B cell (primary cell): ENCODE results near the gene GTPBP6. TPM values are rescaled to one million over a fixed set of nuclear protein-coding genes. Genes with fewer than 3 reads are reported as not detected.

Experiments used
- ATAC-seq: fragments of 200-7000 bp; cut with Tn5 transposase; one replicate; pipeline ENCODE4 v1.10.0; 2021; ENCODE audit warnings: low read depth, mild to moderate bottlenecking, moderate number of reproducible peaks, moderate library complexity
- CTCF ChIA-PET: fragments of 350-600 bp; sonication (Branson Sonifier 250); formaldehyde crosslinking; loops from one replicate; lab custom pipeline; 2021; ENCODE audit warnings: antibody characterized with exemption, inconsistent platforms; lab: Charles Lee
- POLR2A ChIA-PET: fragments of 350-600 bp; sonication (Branson Sonifier 250); formaldehyde crosslinking; loops from one replicate; lab custom pipeline; 2021; ENCODE audit warnings: antibody characterized with exemption; lab: Charles Lee
- DNase-seq: peaks from one replicate; pipeline ENCODE4 v3.0.0; 2013
- H2AFZ ChIP-seq: 2 replicates; pipeline ENCODE4 v1.6.1; 2012; ENCODE audit warnings: mild to moderate bottlenecking, low read depth, low read length; ENCODE audit not compliant: insufficient read depth, poor library complexity, severe bottlenecking
- H3K27ac ChIP-seq, 2 donors: 1 replicate in 1 of 2; 2 replicates in 1 of 2; pipeline ENCODE4 v1.5.1; 2012 to 2013; ENCODE audit warnings: low read length in 2 of 2, mild to moderate bottlenecking in 2 of 2, moderate library complexity in 1 of 2
- H3K27me3 ChIP-seq, 4 experiments: fragments of 200-600 bp in 1 of 4; sonication (generic) in 1 of 4; replicated peaks in 1 of 4; 1 replicate in 2 of 4; 2 replicates in 2 of 4; pipeline versions ENCODE4 v1.6.1 to v1.7.0; 2013 to 2016; ENCODE audit warnings: low read length in 3 of 4, mild to moderate bottlenecking in 2 of 4, mixed read lengths in 1 of 4, moderate library complexity in 1 of 4; ENCODE audit not compliant: insufficient read depth in 4 of 4, control insufficient read depth in 3 of 4; ENCODE audit errors: control extremely low read depth in 1 of 4
- H3K36me3 ChIP-seq, 2 experiments: replicated peaks in 1 of 2; 1 replicate in 1 of 2; 2 replicates in 1 of 2; pipeline versions ENCODE4 v1.6.1 to v1.7.1; 2013; ENCODE audit warnings: low read length in 1 of 2; ENCODE audit not compliant: insufficient read depth in 2 of 2, control insufficient read depth in 1 of 2; ENCODE audit errors: control extremely low read depth in 1 of 2, extremely low read depth in 1 of 2
- H3K4me1 ChIP-seq, 2 donors: fragments of 200-600 bp in 1 of 2; sonication (generic) in 1 of 2; 1 replicate in 1 of 2; 2 replicates in 1 of 2; pipeline versions ENCODE4 v1.5.1 to v1.6.1; 2013 to 2017; ENCODE audit warnings: low read length in 2 of 2; ENCODE audit not compliant: control insufficient read depth in 2 of 2, insufficient read depth in 2 of 2
- H3K4me2 ChIP-seq: replicated peaks from 2 replicates; pipeline ENCODE3; 2012; ENCODE audit warnings: mild to moderate bottlenecking, low read depth, low read length; ENCODE audit not compliant: poor library complexity, severe bottlenecking
- H3K4me3 ChIP-seq, 5 experiments: fragments of 200-600 bp in 1 of 5; sonication (generic) in 1 of 5; 1 replicate in 3 of 5; 2 replicates in 2 of 5; pipeline versions ENCODE4 v1.5.1 to v1.7.0; 2011 to 2016; ENCODE audit warnings: low read length in 4 of 5, mild to moderate bottlenecking in 4 of 5, low read depth in 2 of 5, control low read depth in 1 of 5, moderate library complexity in 1 of 5; ENCODE audit not compliant: insufficient read depth in 1 of 5; ENCODE audit errors: control extremely low read depth in 1 of 5, extremely low read depth in 1 of 5
- H3K79me2 ChIP-seq: fragments of 200-600 bp; sonication (generic); one replicate; pipeline ENCODE4 v1.6.0; 2016; ENCODE audit warnings: low read length; ENCODE audit not compliant: control insufficient read depth, insufficient read depth
- H3K9ac ChIP-seq: fragments of 200-600 bp; sonication (generic); 2 replicates; pipeline ENCODE4 v1.6.1; 2017; ENCODE audit warnings: mild to moderate bottlenecking, low read length, moderate library complexity
- H3K9me3 ChIP-seq, 3 donors: one replicate each; pipeline versions ENCODE4 v1.6.1 to v1.7.1; 2013; ENCODE audit warnings: low read length in 2 of 3; ENCODE audit not compliant: control insufficient read depth in 2 of 3, insufficient read depth in 1 of 3; ENCODE audit errors: control extremely low read depth in 1 of 3
- H4K20me1 ChIP-seq: 2 replicates; pipeline ENCODE4 v1.6.0; 2012; ENCODE audit warnings: mild to moderate bottlenecking, low read length; ENCODE audit not compliant: insufficient read depth, control insufficient read depth, poor library complexity, severe bottlenecking
- H3K27ac Mint-ChIP-seq: one replicate; pipeline ENCODE4 v1.8.0; 2021; ENCODE audit warnings: mixed read lengths
- H3K27me3 Mint-ChIP-seq: one replicate; pipeline ENCODE4 v1.8.0; 2021; ENCODE audit warnings: mixed read lengths
- H3K4me1 Mint-ChIP-seq: one replicate; pipeline ENCODE4 v1.8.0; 2021; ENCODE audit warnings: mixed read lengths
- H3K4me3 Mint-ChIP-seq: one replicate; pipeline ENCODE4 v1.8.0; 2021; ENCODE audit warnings: mixed read lengths
- H3K9me3 Mint-ChIP-seq: one replicate; pipeline ENCODE4 v1.8.0; 2022; ENCODE audit warnings: mixed read lengths; ENCODE audit not compliant: insufficient read depth
- CTCF ChIP-seq: fragments of 200-600 bp; IDR thresholded peaks from one replicate; pipeline ENCODE4 v1.8.0; 2022; ENCODE audit warnings: antibody characterized with exemption, mild to moderate bottlenecking
- EZH2 ChIP-seq: IDR thresholded peaks from 2 replicates; pipeline ENCODE4 v1.6.1; 2012; ENCODE audit warnings: borderline replicate concordance, low read depth, mild to moderate bottlenecking, moderate library complexity, low read length; ENCODE audit not compliant: insufficient read depth, poor library complexity, severe bottlenecking
- WGBS: methylation state at CpG from one replicate; pipeline ENCODE4 v1.1.5; 2013; ENCODE audit warnings: missing lambda C conversion rate; ENCODE audit not compliant: insufficient coverage; 5-methylcytosine and 5-hydroxymethylcytosine counted together
- intact Hi-C: fragments of 100-400 bp; cut with micrococcal nuclease; formaldehyde crosslinking; loops from one replicate; pipeline ENCODE4 v1.10.0; 2022
- polyA plus RNA-seq: library from polyadenylated mRNA; depleted of rRNA; stranded (reverse); fragments of >200 nt; gene quantifications from 2 replicates; pipeline ENCODE4 v1.2.3, GENCODE V29; 2012
- total RNA-seq, 2 donors: library from RNA; stranded (reverse); fragments of 120-200 nt in 1 of 2; gene quantifications; 1 replicate in 1 of 2; 2 replicates in 1 of 2; pipeline versions ENCODE4 v1.2.3 to v1.2.4, GENCODE V29; 2013 to 2022

GTPBP6 gene
- total and polyA plus RNA-seq, 2 donors (not counting 1 experiment from before 2014, with no cell fraction given), result 72.9 to 82.9 TPM

GRCh38 chrX:287670-288069, 30.9 kb downstream of the GTPBP6 start:
- TF ChIP-seq CTCF, result no peak
- no peak for TF ChIP-seq EZH2
- Histone ChIP-seq H3K4me1 (peaks cover 0 to 6% of the 10 kb centered on the region in 2 donors), H4K20me1 (no peaks in the 10 kb centered on the region), H2AFZ (no peak overlapping the region), H3K36me3 (peaks cover 3 to 22% of the 10 kb centered on the region in 2 experiments), H3K27ac (no peak overlapping the region), H3K4me3 (no peak overlapping the region), H3K4me2 (no peak overlapping the region), H3K27me3 (no peaks in the 10 kb centered on the region), H3K9me3 (peaks cover 0 to under 1% (median 0%) of the 10 kb centered on the region in 3 donors), H3K9ac (no peak overlapping the region), H3K79me2 (no peaks in the 10 kb centered on the region)
- ChIA-PET POLR2A (no interaction called here), CTCF (no interaction called here)
- H3K9me3 Mint-ChIP-seq, result no peaks in the 10 kb centered on the region
- ATAC-seq, result no peak
- peaks cover 11% of the 10 kb centered on the region for H3K4me1 Mint-ChIP-seq
- DNase-seq, result no peak
- WGBS, result 95% methylated on average over 4 of the region's 7 CpGs
- no peak overlapping the region for H3K4me3 Mint-ChIP-seq
- intact Hi-C loops, result no loop called here
- no peaks in the 10 kb centered on the region for H3K27me3 Mint-ChIP-seq
- no peak overlapping the region for H3K27ac Mint-ChIP-seq

GRCh38 chrX:285076-285677, 33.4 kb downstream of the GTPBP6 start:
- peaks cover 0 to 6% of the 10 kb centered on the region in 2 donors for H3K4me1 ChIP-seq
- no peak overlapping the region for H3K9ac ChIP-seq
- no peaks in the 10 kb centered on the region for H3K9me3 Mint-ChIP-seq
- H3K27ac Mint-ChIP-seq, result peak overlapping the region; percentile 32
- ATAC-seq (no peak), DNase-seq (no peak)
- no peak overlapping the region for H3K4me3 ChIP-seq
- H3K79me2 ChIP-seq, result no peaks in the 10 kb centered on the region
- peaks cover 3 to 16% of the 10 kb centered on the region in 2 experiments for H3K36me3 ChIP-seq
- ChIA-PET POLR2A (no interaction called here), CTCF (no interaction called here)
- H3K4me3 Mint-ChIP-seq, result peak overlapping the region; percentile 60
- no peaks in the 10 kb centered on the region for H4K20me1 ChIP-seq
- H3K27me3 ChIP-seq, result no peaks in the 10 kb centered on the region
- no peaks in the 10 kb centered on the region for H3K27me3 Mint-ChIP-seq
- WGBS, result 98% methylated on average over 13 of the region's 13 CpGs
- peaks cover 18% of the 10 kb centered on the region for H3K4me1 Mint-ChIP-seq
- H3K4me2 ChIP-seq, result no peak overlapping the region
- no peaks in the 10 kb centered on the region for H3K9me3 ChIP-seq
- no peak overlapping the region for H3K27ac ChIP-seq
- intact Hi-C loops, result no loop called here
- no peak for TF ChIP-seq CTCF
- TF ChIP-seq EZH2, result no peak
- H2AFZ ChIP-seq, result no peak overlapping the region
